HEK293 (cell line): ENCODE data around the gene ABHD12.

Experiments
- CTCF ChIA-PET: fragments of 350-600 bp; formaldehyde crosslinking; extraction: SDS; loops from one replicate; lab custom pipeline; 2021; ENCODE audit warnings: antibody characterized with exemption; lab: Yijun Ruan, JAX
- POLR2A ChIA-PET: fragments of 300-600 bp; formaldehyde crosslinking; extraction: SDS; loops from one replicate; lab custom pipeline; 2020; ENCODE audit warnings: antibody characterized with exemption, inconsistent platforms; lab: Yijun Ruan, JAX
- H3K27ac ChIP-seq: fragments of 200-500 bp; sonication (Bioruptor generic); 2 replicates; pipeline ENCODE4 v1.5.1; 2014; ENCODE audit warnings: low read depth, low read length, control low read depth, inconsistent platforms; ENCODE audit errors: extremely low read depth
- H3K36me3 ChIP-seq, 2 experiments: fragments of 200-500 bp in 1 of 2; sonication (Bioruptor generic) in 1 of 2; 1 replicate in 1 of 2; 2 replicates in 1 of 2; pipeline ENCODE4 v1.5.1; 2014 to 2017; ENCODE audit warnings: inconsistent platforms in 2 of 2, low read length in 2 of 2; ENCODE audit not compliant: control insufficient read depth in 2 of 2, insufficient read depth in 1 of 2
- H3K4me1 ChIP-seq: fragments of 200-500 bp; sonication (Bioruptor generic); 2 replicates; pipeline ENCODE4 v1.5.1; 2014; ENCODE audit warnings: mild to moderate bottlenecking, low read length, inconsistent platforms; ENCODE audit not compliant: control insufficient read depth, insufficient read depth
- H3K4me3 ChIP-seq: 2 replicates; pipeline ENCODE4 v1.5.1; 2011; ENCODE audit warnings: low read depth, mild to moderate bottlenecking, control low read depth, low read length, moderate library complexity
- H3K9me3 ChIP-seq: fragments of 200-500 bp; sonication (Bioruptor generic); 2 replicates; pipeline ENCODE4 v1.5.1; 2014; ENCODE audit warnings: low read depth, low read length, inconsistent platforms; ENCODE audit not compliant: control insufficient read depth, insufficient read depth
- GFI1B ChIP-seq: fragments of 450-650 bp; formaldehyde crosslinking; IDR thresholded peaks from 2 replicates; pipeline ENCODE4 v1.5.1; 2016; ENCODE audit warnings: missing biosample characterization, missing genetic modification characterization
- GLIS1 ChIP-seq: fragments of 450-650 bp; formaldehyde crosslinking; IDR thresholded peaks from 2 replicates; pipeline ENCODE4 v1.5.1; 2016; ENCODE audit warnings: missing biosample characterization, missing genetic modification characterization
- HOXA7 ChIP-seq: sonication (generic); formaldehyde crosslinking; IDR thresholded peaks from 2 replicates; pipeline ENCODE4 v1.8.1; 2022; ENCODE audit warnings: missing genetic modification reagents, borderline replicate concordance
- KLF1 ChIP-seq: fragments of 450-650 bp; formaldehyde crosslinking; IDR thresholded peaks from 2 replicates; pipeline ENCODE4 v1.5.1; 2016; ENCODE audit warnings: missing biosample characterization, missing genetic modification characterization
- KLF7 ChIP-seq: fragments of 450-650 bp; formaldehyde crosslinking; IDR thresholded peaks from 2 replicates; pipeline ENCODE4 v1.5.1; 2016; ENCODE audit warnings: missing biosample characterization, missing genetic modification characterization, borderline replicate concordance
- PRDM1 ChIP-seq: fragments of 450-650 bp; formaldehyde crosslinking; IDR thresholded peaks from 2 replicates; pipeline ENCODE4; 2016; ENCODE audit warnings: missing biosample characterization, missing genetic modification characterization
- SP7 ChIP-seq: fragments of 450-650 bp; formaldehyde crosslinking; IDR thresholded peaks from 2 replicates; pipeline ENCODE4 v1.5.1; 2016; ENCODE audit warnings: missing biosample characterization, missing genetic modification characterization
- ZBTB6 ChIP-seq: fragments of 450-650 bp; formaldehyde crosslinking; IDR thresholded peaks from 2 replicates; pipeline ENCODE4 v1.5.1; 2017; ENCODE audit warnings: missing biosample characterization, missing genetic modification characterization
- ZFHX2 ChIP-seq: fragments of 450-650 bp; formaldehyde crosslinking; conservative IDR thresholded peaks from 2 replicates; pipeline ENCODE4 v1.5.1; 2016; ENCODE audit warnings: missing biosample characterization, missing genetic modification characterization
- ZFP69B ChIP-seq: fragments of 450-650 bp; formaldehyde crosslinking; IDR thresholded peaks from 2 replicates; pipeline ENCODE4 v1.5.1; 2016; ENCODE audit warnings: missing biosample characterization, missing genetic modification characterization
- ZNF175 ChIP-seq: fragments of 450-650 bp; formaldehyde crosslinking; IDR thresholded peaks from 2 replicates; pipeline ENCODE4 v1.5.1; 2016; ENCODE audit warnings: missing biosample characterization, missing genetic modification characterization
- ZNF221 ChIP-seq: fragments of 450-650 bp; formaldehyde crosslinking; IDR thresholded peaks from 2 replicates; pipeline ENCODE4 v1.5.1; 2017; ENCODE audit warnings: missing biosample characterization, missing genetic modification characterization, borderline replicate concordance
- ZNF23 ChIP-seq: fragments of 450-650 bp; formaldehyde crosslinking; IDR thresholded peaks from 2 replicates; pipeline ENCODE4 v1.5.1; 2016; ENCODE audit warnings: missing biosample characterization, missing genetic modification characterization, borderline replicate concordance
- ZNF362 ChIP-seq: fragments of 450-650 bp; formaldehyde crosslinking; IDR thresholded peaks from 2 replicates; pipeline ENCODE4 v1.5.1; 2016; ENCODE audit warnings: missing biosample characterization, missing genetic modification characterization
- ZNF416 ChIP-seq: fragments of 450-650 bp; formaldehyde crosslinking; IDR thresholded peaks from 2 replicates; pipeline ENCODE4 v1.5.1; 2016; ENCODE audit warnings: missing biosample characterization, missing genetic modification characterization
- ZNF513 ChIP-seq: fragments of 450-650 bp; IDR thresholded peaks from 2 replicates; pipeline ENCODE4 v1.5.1; 2018; ENCODE audit warnings: missing biosample characterization, missing genetic modification characterization
- ZNF555 ChIP-seq: fragments of 450-650 bp; formaldehyde crosslinking; conservative IDR thresholded peaks from 2 replicates; pipeline ENCODE4 v1.5.1; 2017; ENCODE audit warnings: missing biosample characterization, mild to moderate bottlenecking, missing genetic modification characterization, inconsistent platforms
- ZNF600 ChIP-seq: fragments of 450-650 bp; formaldehyde crosslinking; IDR thresholded peaks from 2 replicates; pipeline ENCODE4 v1.5.1; 2016; ENCODE audit warnings: missing biosample characterization, missing genetic modification characterization
- ZSCAN23 ChIP-seq: fragments of 450-650 bp; formaldehyde crosslinking; IDR thresholded peaks from 2 replicates; pipeline ENCODE4 v1.5.1; 2016; ENCODE audit warnings: missing biosample characterization, missing genetic modification characterization

The ABHD12 gene

GRCh38 chr20:25422032-25422431 is 31.4 kb upstream of the ABHD12 start:
- H3K4me1 ChIP-seq: no peaks in the 10 kb centered on the region
- H3K36me3 ChIP-seq: peaks cover 46 to 72% of the 10 kb centered on the region in 2 experiments
- TF ChIP-seq ZNF600 (tag by site-specific recombination): peak; percentile 62
- TF ChIP-seq ZNF23 (tag by site-specific recombination): no peak
- ChIA-PET CTCF (interaction anchor here (0.6 kb wide), 1 partner anchor 203 kb away, joined by 6 read pairs; no protein-coding TSS in a partner anchor), POLR2A (interaction anchor here (0.9 kb wide), 1 partner anchor 38 kb away, joined by 5 read pairs; no protein-coding TSS in a partner anchor)
- no peaks in the 10 kb centered on the region for H3K9me3 ChIP-seq
- no peak overlapping the region for H3K4me3 ChIP-seq
- H3K27ac ChIP-seq: no peak overlapping the region

GRCh38 chr20:25421102-25421501 is 30.5 kb upstream of the ABHD12 start:
- Histone ChIP-seq H3K4me1 (no peaks in the 10 kb centered on the region), H3K4me3 (no peak overlapping the region), H3K9me3 (no peaks in the 10 kb centered on the region), H3K36me3 (peaks cover 40 to 73% of the 10 kb centered on the region in 2 experiments), H3K27ac (no peak overlapping the region)
- TF ChIP-seq ZNF555 (tag by site-specific recombination) (no peak), ZNF416 (tag by site-specific recombination) (no peak), KLF7 (tag by site-specific recombination) (no peak), ZNF513 (tag by site-specific recombination) (no peak), ZNF175 (tag by site-specific recombination) (no peak), HOXA7 (CRISPR knock-in tag) (no peak), PRDM1 (tag by site-specific recombination) (no peak), ZFHX2 (tag by site-specific recombination) (no peak), GFI1B (tag by site-specific recombination) (no peak), ZNF221 (no peak)
- ChIA-PET CTCF (no interaction called here), POLR2A (no interaction called here)

GRCh38 chr20:25418776-25419175 is 28.1 kb upstream of the ABHD12 start:
- Histone ChIP-seq H3K4me1 (no peaks in the 10 kb centered on the region), H3K9me3 (no peaks in the 10 kb centered on the region), H3K36me3 (peaks cover 43 to 78% of the 10 kb centered on the region in 2 experiments), H3K4me3 (no peak overlapping the region), H3K27ac (no peak overlapping the region)
- POLR2A ChIA-PET: interaction anchor here (1.0 kb wide), 1 partner anchor 11 kb away, joined by 3 read pairs; the partner anchor contains the start of gene GINS1
- TF ChIP-seq GLIS1 (tag by site-specific recombination) (peak; percentile 72), ZFP69B (no peak), SP7 (peak; percentile 46; the same call in 1 of the 2 replicates), ZSCAN23 (no peak), KLF1 (tag by site-specific recombination) (no peak), GFI1B (tag by site-specific recombination) (no peak), ZNF362 (tag by site-specific recombination) (no peak), ZBTB6 (tag by site-specific recombination) (no peak)
- CTCF ChIA-PET: interaction anchor here (0.7 kb wide), 1 partner anchor 9 kb away, joined by 3 read pairs; no protein-coding TSS in a partner anchor
